A549 treated with Hydrocortisone at 1 μM for 4 hours (cell line): ENCODE results near the gene KRT75. TPM values are rescaled to one million over a fixed set of nuclear protein-coding genes. Genes with fewer than 3 reads are reported as not detected.

Experiments used
- total RNA-seq: library from RNA; stranded (reverse); fragments of 200-300 nt; extraction: Qiagen RNA extraction; gene quantifications from 5 replicates; pipeline ENCODE4 v1.2.3, GENCODE V29; 2022

Gene KRT75
- 0.07 to 0.18 TPM (median 0.09 TPM) in 5 replicates for total RNA-seq

DNA sequence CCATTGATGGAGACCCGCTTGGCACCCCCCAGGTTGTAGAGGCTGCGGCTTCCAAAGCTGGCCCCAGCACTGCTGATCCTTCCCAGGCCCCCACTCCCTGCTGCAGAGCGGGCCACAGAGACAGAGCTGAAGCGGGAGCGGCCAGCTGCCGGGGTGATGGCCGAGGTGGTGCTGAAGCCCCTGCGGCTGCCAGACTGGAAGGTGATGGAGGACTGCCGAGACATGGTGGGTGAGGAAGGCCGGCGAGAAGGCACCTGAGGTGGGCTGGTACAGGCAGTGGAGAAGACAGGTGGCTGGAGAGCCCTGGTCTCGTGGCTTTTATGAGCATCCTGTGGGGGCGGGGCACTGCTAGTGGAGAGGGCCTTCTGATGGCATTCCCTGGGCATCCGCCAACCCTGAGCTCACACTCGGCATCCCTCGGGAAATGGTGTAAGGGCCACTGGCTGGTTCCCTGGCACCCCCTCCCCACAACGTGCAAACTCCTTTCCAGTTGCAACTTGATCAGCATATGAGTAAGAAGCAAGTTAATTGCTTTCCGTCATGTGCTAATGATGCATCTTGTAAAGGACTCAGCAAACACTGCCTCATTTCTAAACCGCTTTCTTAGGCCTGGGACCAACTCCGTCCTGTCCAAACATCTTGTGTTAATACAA, at the start of gene KRT75:
TSS of gene KRT75 (minus strand) at position 291 of the 653 bp plus-strand sequence. CDS start at position 224, 67 bp downstream.

DNA sequence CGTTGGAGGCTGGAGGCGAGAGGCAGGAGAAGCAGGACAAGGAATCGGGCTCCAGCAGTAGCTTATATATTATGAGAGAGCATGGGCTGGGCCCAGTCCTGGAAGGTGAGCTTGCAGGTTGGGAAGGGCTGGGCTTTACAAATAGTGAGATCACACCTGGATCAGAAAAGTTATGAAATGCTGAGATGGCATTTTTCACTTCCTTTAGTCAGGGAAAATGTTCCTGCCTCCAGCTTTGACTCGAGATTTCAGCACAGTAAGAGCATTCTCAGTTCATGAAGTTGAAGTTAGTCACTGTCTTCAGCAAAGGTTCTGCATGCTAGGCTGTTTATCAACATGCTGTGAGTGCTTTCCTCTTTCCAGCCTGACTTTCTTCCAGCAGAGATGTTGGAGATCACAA, 39.6 kb upstream of the KRT75 start, which contains the start of gene KRT6C:
TSS of gene KRT6C (minus strand) at position 38 of the 400 bp plus-strand sequence. CDS start 68 bp downstream, outside the sequence.

DNA sequence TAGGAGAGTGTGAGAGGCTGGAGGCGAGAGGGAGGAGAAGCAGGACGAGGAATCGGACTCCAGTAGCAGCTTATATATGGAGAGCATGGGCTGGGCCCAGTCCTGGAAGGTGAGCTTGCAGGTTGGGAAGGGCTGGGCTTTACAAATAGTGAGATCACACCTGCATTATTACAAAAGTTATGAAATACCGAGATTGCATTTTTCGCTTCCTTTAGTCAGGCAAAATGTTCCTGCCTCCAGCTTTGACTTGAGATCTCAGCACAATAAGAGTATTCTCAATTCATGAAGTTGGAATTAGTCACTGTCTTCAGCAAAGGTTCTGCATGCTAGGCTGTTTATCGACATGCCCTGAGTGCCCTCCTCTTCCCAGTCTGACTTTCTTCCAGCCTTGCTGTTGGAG, 17.9 kb upstream of the KRT75 start, which contains the start of gene KRT6B:
TSS of gene KRT6B (minus strand) at position 46 of the 400 bp plus-strand sequence. CDS start 68 bp downstream, outside the sequence.

GRCh38 chr12:52405922-52406385, 28.2 kb downstream of the KRT75 start, which contains the start of gene KRT82:
KRT82 (minus strand) TSS chr12:52406335; CDS start chr12:52406277, 58 bp downstream.

DNA sequence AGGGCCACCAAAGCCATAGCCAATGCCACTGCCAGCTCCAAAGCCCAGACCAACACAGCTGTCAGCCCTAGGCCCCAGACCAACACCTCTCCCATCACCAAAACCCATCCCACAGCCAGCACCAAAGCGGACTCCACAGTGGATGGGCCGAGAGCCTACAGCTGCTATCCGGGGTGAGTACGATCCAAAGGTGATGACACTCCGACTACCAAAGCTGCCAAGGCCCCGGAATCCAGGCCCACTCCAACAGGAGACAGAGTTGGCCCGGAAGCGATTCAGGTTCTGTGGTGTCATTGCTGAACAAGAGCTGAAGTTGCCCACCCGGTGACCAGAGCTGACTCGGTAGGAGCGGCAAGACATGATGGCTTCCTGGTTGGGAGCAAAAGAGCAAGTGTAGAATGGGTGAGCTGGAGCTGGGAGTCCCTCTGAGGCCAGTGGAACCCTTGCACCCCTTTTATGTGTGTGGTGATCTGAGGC, 48.9 kb downstream of the KRT75 start, which contains the start of gene KRT84:
TSS of gene KRT84 (minus strand) at position 427 of the 477 bp plus-strand sequence. CDS start at position 360, 67 bp downstream.

Other genes with a start within 250 kb of the KRT75 start
- 39.0 to 49.0 TPM (median 41.2 TPM) in 5 replicates for gene KRT80, start 242.4 kb downstream of the KRT75 start, total RNA-seq
- 5,165 to 6,050 TPM (median 5,522 TPM) in 5 replicates for gene KRT7, start 201.1 kb downstream of the KRT75 start, total RNA-seq
- 27.6 to 49.8 TPM (median 46.4 TPM) in 5 replicates for gene KRT86, start 159.7 kb downstream of the KRT75 start, total RNA-seq
- 3,045 to 4,083 TPM (median 3,944 TPM) in 5 replicates for gene KRT81, start 142.8 kb downstream of the KRT75 start, total RNA-seq
- 2.1 to 7.9 TPM (median 6.3 TPM) in 5 replicates for gene KRT83, start 113.0 kb downstream of the KRT75 start, total RNA-seq
- 0.05 TPM in 1 of 5 replicates, not detected in the others for gene KRT85, start 66.9 kb downstream of the KRT75 start, total RNA-seq
- not detected in 5 replicates for gene KRT84, start 48.7 kb downstream of the KRT75 start, total RNA-seq
- not detected in 5 replicates for gene KRT82, start 28.0 kb downstream of the KRT75 start, total RNA-seq
- gene KRT6B, start 17.8 kb upstream of the KRT75 start, total RNA-seq, result 0.05 to 0.09 TPM in 2 of 5 replicates, not detected in the others
- 0.06 TPM in 1 of 5 replicates, not detected in the others for gene KRT6C, start 39.4 kb upstream of the KRT75 start, total RNA-seq
- gene KRT6A, start 58.9 kb upstream of the KRT75 start, total RNA-seq, result 10.3 to 13.4 TPM (median 11.2 TPM) in 5 replicates
- gene KRT5, start 86.0 kb upstream of the KRT75 start, total RNA-seq, result 0.39 to 0.69 TPM (median 0.53 TPM) in 5 replicates
- 0.05 TPM in 1 of 5 replicates, not detected in the others for gene KRT71, start 118.8 kb upstream of the KRT75 start, total RNA-seq
- gene KRT74, start 139.5 kb upstream of the KRT75 start, total RNA-seq, result not detected in 5 replicates
- gene KRT72, start 167.1 kb upstream of the KRT75 start, total RNA-seq, result 0.07 TPM in 1 of 5 replicates, not detected in the others
- 0.06 TPM in 1 of 5 replicates, not detected in the others for gene KRT73, start 184.2 kb upstream of the KRT75 start, total RNA-seq
- gene KRT2, start 217.8 kb upstream of the KRT75 start, total RNA-seq, result not detected in 5 replicates
- not detected in 5 replicates for gene KRT1, start 246.0 kb upstream of the KRT75 start, total RNA-seq